ENCODE results near the gene SAPCD2.
A peak's percentile ranks its signal among the peaks of the same experiment; 100 is the strongest.

SAPCD2 gene

GRCh38 chr9:137077010-137077747, 6.8 kb upstream of the SAPCD2 start, which contains the start of gene UAP1L1:
Gene UAP1L1 (plus strand): TSS chr9:137077517. CDS start chr9:137077533, 16 bp downstream.
- peak within 1 kb of the TSS; percentile 51 for H3K27ac Mint-ChIP-seq
- no peaks in the 10 kb centered on the region for H3K36me3 Mint-ChIP-seq
- no peaks in the 10 kb centered on the region for H3K27me3 Mint-ChIP-seq
- no peaks in the 10 kb centered on the region for H3K9me3 Mint-ChIP-seq
- peaks cover 4% of the 10 kb centered on the region for H3K4me1 Mint-ChIP-seq
- peak within 1 kb of the TSS; percentile 52 for H3K4me3 Mint-ChIP-seq

GRCh38 chr9:137076636-137077009, 6.3 kb upstream of the SAPCD2 start:
- no peaks in the 10 kb centered on the region for H3K27me3 Mint-ChIP-seq
- peak overlapping the region; percentile 51 for H3K27ac Mint-ChIP-seq
- no peaks in the 10 kb centered on the region for H3K9me3 Mint-ChIP-seq
- peaks cover 4% of the 10 kb centered on the region for H3K4me1 Mint-ChIP-seq
- H3K36me3 Mint-ChIP-seq, result no peaks in the 10 kb centered on the region
- peak overlapping the region; percentile 38 for H3K4me3 Mint-ChIP-seq

- H3K9me3 Mint-ChIP-seq, result no peaks in the 10 kb centered on the region
- no peak overlapping the region for H3K27ac Mint-ChIP-seq
- no peak overlapping the region for H3K4me3 Mint-ChIP-seq
- no peaks in the 10 kb centered on the region for H3K36me3 Mint-ChIP-seq
- H3K27me3 Mint-ChIP-seq, result no peaks in the 10 kb centered on the region
- peaks cover 11% of the 10 kb centered on the region for H3K4me1 Mint-ChIP-seq
Measured at GRCh38 chr9:137075275-137075775, 5.0 kb upstream of the SAPCD2 start.

DNA sequence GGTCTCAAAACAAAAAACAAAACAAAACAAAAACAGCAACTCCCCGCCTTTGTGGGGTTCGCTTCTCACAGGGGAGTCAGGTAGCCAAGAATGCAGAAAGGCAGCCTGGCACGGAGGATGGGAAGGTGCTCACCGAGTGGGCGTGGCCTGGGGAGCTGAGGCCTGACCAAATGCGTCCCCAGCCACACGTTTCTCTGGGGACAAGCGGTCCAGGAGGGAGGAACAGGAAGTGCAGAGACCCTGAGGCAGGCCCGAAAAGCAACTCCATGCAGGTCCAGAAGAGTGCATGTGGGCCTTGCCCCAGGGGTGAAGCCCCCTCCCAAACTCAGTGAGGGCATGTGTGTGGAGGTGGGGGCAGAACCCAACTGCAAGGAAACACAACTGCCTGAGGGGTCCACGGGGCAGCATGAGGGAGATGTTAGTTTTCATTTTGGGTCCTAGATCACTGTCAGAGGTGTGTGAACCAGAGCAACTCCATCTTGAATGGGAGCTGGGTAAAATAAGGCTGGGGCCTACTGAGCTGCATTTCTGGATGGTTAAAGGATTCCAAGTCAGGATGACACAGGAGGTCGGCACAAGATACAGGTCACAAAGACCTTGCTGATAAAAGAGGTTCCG, 4.4 kb upstream of the SAPCD2 start:
- H3K4me1 Mint-ChIP-seq, result peaks cover 8% of the 10 kb centered on the region
- H3K36me3 Mint-ChIP-seq, result no peaks in the 10 kb centered on the region
- no peak overlapping the region for H3K27ac Mint-ChIP-seq
- H3K9me3 Mint-ChIP-seq, result no peaks in the 10 kb centered on the region
- no peak overlapping the region for H3K4me3 Mint-ChIP-seq
- H3K27me3 Mint-ChIP-seq, result no peaks in the 10 kb centered on the region

GRCh38 chr9:137073992-137074399, 3.6 kb upstream of the SAPCD2 start:
- peaks cover 7% of the 10 kb centered on the region for H3K4me1 Mint-ChIP-seq
- H3K36me3 Mint-ChIP-seq, result no peaks in the 10 kb centered on the region
- H3K9me3 Mint-ChIP-seq, result no peaks in the 10 kb centered on the region
- H3K27ac Mint-ChIP-seq, result no peak overlapping the region
- H3K27me3 Mint-ChIP-seq, result no peaks in the 10 kb centered on the region
- H3K4me3 Mint-ChIP-seq, result no peak overlapping the region

GRCh38 chr9:137071282-137071681, 925 bp upstream of the SAPCD2 start:
- Mint-ChIP-seq H3K36me3 (no peaks in the 10 kb centered on the region), H3K4me3 (peak overlapping the region; percentile 82), H3K9me3 (no peaks in the 10 kb centered on the region), H3K4me1 (peaks cover 11% of the 10 kb centered on the region), H3K27me3 (peaks cover 2% of the 10 kb centered on the region), H3K27ac (peak overlapping the region; percentile 72)

DNA sequence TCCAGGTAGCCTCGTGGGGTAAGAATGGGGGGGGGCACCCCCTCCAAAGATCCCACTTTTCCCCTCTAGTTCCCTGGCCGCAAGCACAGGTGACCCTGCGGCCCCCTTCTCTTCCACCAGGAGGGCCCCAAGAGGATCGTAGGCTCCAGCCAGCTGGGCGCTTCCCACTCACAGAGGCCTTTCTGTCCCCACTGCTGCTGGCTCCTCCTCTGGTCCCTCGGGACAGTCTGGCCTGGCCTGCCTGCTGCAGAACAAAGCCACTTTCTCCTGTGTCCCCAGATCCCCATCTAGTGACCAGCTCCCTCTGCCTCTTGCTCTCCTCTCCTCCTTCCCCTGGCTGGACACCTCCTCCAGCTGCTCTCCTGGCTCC, 534 bp upstream of the SAPCD2 start:
- Mint-ChIP-seq H3K27me3 (peaks cover 2% of the 10 kb centered on the region), H3K36me3 (no peaks in the 10 kb centered on the region), H3K4me1 (peaks cover 11% of the 10 kb centered on the region), H3K9me3 (no peaks in the 10 kb centered on the region), H3K27ac (peak overlapping the region; percentile 23), H3K4me3 (peak overlapping the region; percentile 82)

DNA sequence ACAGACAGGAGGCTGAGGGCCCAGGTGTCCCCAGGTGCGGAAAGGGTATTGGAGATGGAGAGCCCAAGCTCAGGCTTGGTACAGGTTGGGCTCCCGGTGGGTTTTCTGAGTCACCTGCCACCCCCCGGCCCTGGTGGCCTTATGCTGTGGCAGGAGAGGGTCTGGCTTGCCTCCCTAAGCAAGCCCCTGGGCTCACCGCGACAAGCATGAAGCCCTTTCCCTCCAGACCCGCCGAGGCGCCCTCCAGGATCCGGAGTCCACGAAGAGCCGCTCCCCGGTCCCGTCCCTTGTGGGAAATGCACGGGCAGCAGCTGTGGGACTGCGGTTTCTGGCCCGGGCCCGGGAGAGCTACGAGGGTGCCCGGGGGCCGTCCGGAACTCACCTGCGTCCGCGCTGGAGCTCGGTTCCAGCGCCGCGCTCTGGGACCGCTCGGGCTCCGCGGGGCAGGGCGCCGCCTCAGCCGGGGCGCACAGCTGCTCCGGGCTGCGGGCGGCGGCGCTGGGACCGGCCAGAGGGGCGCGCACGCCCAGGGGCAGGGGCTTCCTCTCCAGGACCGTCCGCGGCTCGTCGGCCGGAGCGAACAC, 757 bp downstream of the SAPCD2 start:
- Mint-ChIP-seq H3K27me3 (peaks cover 2% of the 10 kb centered on the region), H3K27ac (no peak overlapping the region), H3K4me1 (peaks cover 11% of the 10 kb centered on the region), H3K36me3 (no peaks in the 10 kb centered on the region), H3K4me3 (peak overlapping the region; percentile 47), H3K9me3 (no peaks in the 10 kb centered on the region)

- H3K9me3 Mint-ChIP-seq, result no peaks in the 10 kb centered on the region
- H3K4me1 Mint-ChIP-seq, result peaks cover 15% of the 10 kb centered on the region
- H3K4me3 Mint-ChIP-seq, result peak overlapping the region; percentile 47
- no peaks in the 10 kb centered on the region for H3K36me3 Mint-ChIP-seq
- H3K27me3 Mint-ChIP-seq, result peaks cover 2% of the 10 kb centered on the region
- H3K27ac Mint-ChIP-seq, result no peak overlapping the region
Measured at GRCh38 chr9:137068539-137069507, 1.5 kb downstream of the SAPCD2 start.

DNA sequence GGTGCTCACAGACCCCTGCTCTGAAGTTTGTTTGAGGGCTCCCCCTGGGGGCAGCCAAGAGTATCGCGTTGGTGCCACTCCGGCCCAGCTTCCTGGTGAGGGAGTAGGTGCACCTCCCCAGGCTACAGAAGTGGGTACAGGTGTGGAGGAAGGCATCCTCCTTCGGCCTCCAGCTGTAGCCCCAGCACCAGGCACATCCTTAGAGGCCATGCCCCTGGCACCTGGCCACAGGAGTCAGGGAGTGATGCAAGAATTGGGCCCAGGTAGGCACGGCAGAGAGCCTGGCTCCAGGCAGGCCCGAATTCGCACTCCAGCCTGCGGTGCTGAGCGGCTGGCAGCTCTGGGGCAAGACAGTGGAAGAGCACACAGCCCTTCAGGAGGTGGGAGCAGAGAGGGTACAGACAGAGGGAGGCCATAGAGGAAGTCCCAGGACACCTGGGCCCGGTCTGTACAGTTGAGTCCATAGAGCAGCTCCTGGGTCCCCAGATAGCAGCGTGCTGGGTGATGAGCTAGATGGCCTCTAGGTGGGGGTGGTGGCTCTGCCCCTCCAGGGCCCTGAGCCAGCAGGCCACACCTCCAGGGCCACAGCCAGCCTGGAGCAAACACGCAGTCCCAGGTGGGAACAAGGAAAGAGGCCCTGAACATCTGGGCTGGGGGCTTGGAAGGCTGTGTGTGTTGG, 2.4 kb downstream of the SAPCD2 start:
- Mint-ChIP-seq H3K4me1 (peaks cover 15% of the 10 kb centered on the region), H3K4me3 (peak overlapping the region; percentile 68), H3K36me3 (no peaks in the 10 kb centered on the region), H3K9me3 (no peaks in the 10 kb centered on the region), H3K27me3 (peaks cover 2% of the 10 kb centered on the region), H3K27ac (peak overlapping the region; percentile 74)

GRCh38 chr9:137066096-137066861, 4.1 kb downstream of the SAPCD2 start:
- Mint-ChIP-seq H3K27me3 (peaks cover 2% of the 10 kb centered on the region), H3K27ac (no peak overlapping the region), H3K36me3 (no peaks in the 10 kb centered on the region), H3K9me3 (no peaks in the 10 kb centered on the region), H3K4me1 (peaks cover 14% of the 10 kb centered on the region), H3K4me3 (no peak overlapping the region)

DNA sequence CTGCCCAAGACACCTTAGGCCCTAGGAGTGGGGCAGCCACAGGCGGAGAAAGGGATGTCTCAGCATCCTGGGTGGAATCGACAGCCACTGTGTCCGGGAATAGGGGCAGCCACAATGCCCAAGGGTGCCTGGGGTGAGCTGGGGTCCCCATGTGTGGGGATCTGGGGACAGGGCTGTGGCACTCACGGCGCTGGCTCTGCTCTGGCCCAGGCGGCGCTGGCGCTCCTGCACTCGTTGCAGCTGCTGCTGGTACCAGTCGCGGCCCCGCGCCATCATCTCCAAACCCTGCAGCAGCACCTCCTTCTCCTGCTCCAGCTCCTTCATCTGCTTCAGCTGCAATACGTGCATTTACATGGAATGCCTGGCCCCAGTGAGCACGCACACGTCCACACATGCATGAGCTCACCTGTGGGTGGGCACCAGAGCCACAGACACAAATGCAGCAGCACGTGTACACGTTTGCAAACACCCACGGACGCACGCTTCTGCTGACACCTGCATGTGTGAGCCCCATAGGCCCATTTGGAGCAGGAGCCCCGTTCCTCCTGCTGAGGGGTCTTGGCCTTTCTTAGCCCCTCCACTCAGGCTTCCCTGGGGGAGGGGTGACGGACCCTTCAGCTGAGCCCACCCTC, 4.9 kb downstream of the SAPCD2 start:
- H3K4me3 Mint-ChIP-seq, result no peak overlapping the region
- no peaks in the 10 kb centered on the region for H3K36me3 Mint-ChIP-seq
- H3K4me1 Mint-ChIP-seq, result peaks cover 8% of the 10 kb centered on the region
- H3K27ac Mint-ChIP-seq, result no peak overlapping the region
- H3K27me3 Mint-ChIP-seq, result peaks cover 2% of the 10 kb centered on the region
- no peaks in the 10 kb centered on the region for H3K9me3 Mint-ChIP-seq

GRCh38 chr9:137064880-137065164, 5.5 kb downstream of the SAPCD2 start:
- Mint-ChIP-seq H3K4me3 (no peak overlapping the region), H3K27me3 (peaks cover 2% of the 10 kb centered on the region), H3K36me3 (no peaks in the 10 kb centered on the region), H3K27ac (no peak overlapping the region), H3K9me3 (no peaks in the 10 kb centered on the region), H3K4me1 (peaks cover 8% of the 10 kb centered on the region)
